Suprapubic skin (tissue), 4 donors: ENCODE results near the gene C18orf63. TPM values are rescaled to one million over a fixed set of nuclear protein-coding genes. Genes with fewer than 3 reads are reported as not detected.

Experiments
- DNase-seq, 2 donors: peaks; one replicate each; pipeline ENCODE4 v3.0.0-alpha.2; 2019; ENCODE audit warnings: low spot score in 2 of 2
- H3K27ac ChIP-seq: fragments of 200-600 bp; sonication (generic); one replicate; pipeline ENCODE4 v1.5.1; 2019
- H3K27me3 ChIP-seq: fragments of 200-600 bp; sonication (generic); one replicate; pipeline ENCODE4 v1.5.1; 2019
- H3K36me3 ChIP-seq: fragments of 200-600 bp; sonication (generic); one replicate; pipeline ENCODE4 v1.5.1; 2019
- H3K4me1 ChIP-seq: fragments of 200-600 bp; sonication (generic); one replicate; pipeline ENCODE4 v1.5.1; 2019
- H3K4me3 ChIP-seq: fragments of 200-600 bp; sonication (generic); one replicate; pipeline ENCODE4 v1.5.1; 2019; ENCODE audit warnings: mild to moderate bottlenecking
- H3K9me3 ChIP-seq: fragments of 200-600 bp; sonication (generic); one replicate; pipeline ENCODE4 v1.5.1; 2019
- EP300 ChIP-seq: sonication (generic); formaldehyde crosslinking; IDR thresholded peaks from one replicate; pipeline ENCODE4 v1.6.1; 2017; ENCODE audit warnings: antibody characterized with exemption
- POLR2A ChIP-seq, 2 donors: fragments of 450-650 bp; IDR thresholded peaks; one replicate each; pipeline ENCODE4 v1.6.1; 2017; ENCODE audit warnings: antibody characterized with exemption in 2 of 2, mild to moderate bottlenecking in 2 of 2, moderate library complexity in 2 of 2
- POLR2AphosphoS5 ChIP-seq, 3 donors: sonication (generic); formaldehyde crosslinking; IDR thresholded peaks; one replicate each; pipeline ENCODE4 v1.6.1; 2017; ENCODE audit warnings: antibody characterized with exemption in 3 of 3
- WGBS: methylation state at CpG from one replicate; pipeline ENCODE4 v1.1.5; 2018; 5-methylcytosine and 5-hydroxymethylcytosine counted together
- total RNA-seq, 4 donors: library from RNA; depleted of rRNA; stranded (reverse); fragments of >200 nt; gene quantifications; one replicate each; pipeline ENCODE4 v1.1.0, GENCODE V29; 2016
- TF ChIP-seq, protein P1 (sequence below), 2 donors: fragments of 200-600 bp in 1 of 2; fragments of 450-650 bp in 1 of 2; sonication (generic) in 1 of 2; IDR thresholded peaks; one replicate each; pipeline ENCODE4 v1.5.1; 2016 to 2019; ENCODE audit warnings: antibody characterized with exemption in 2 of 2, mild to moderate bottlenecking in 1 of 2, moderate library complexity in 1 of 2

Gene C18orf63
- total RNA-seq, 4 donors from 2014 or later: not detected

DNA sequence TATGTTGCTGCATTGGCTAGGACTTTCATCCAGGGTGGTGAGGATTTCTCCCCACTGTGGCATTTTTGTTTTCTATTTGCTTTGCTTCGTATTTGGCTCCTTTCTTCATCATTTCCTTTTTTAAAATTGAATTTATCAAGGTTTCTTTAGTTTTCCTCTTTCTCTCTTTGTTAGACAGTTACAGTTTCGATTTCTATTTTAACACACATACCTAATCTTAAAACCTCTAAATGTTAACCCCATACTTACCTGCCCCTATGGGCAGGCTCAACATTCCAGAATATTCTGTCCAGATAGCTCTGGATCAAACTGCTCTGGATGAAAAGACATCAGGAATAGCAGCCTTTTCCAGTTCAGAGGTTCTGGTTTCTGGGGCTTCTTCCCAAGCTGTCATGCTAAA, 92.2 kb downstream of the C18orf63 start:
- DNase-seq: no peak
- H3K4me3 ChIP-seq: no peak overlapping the region
- no peaks in the 10 kb centered on the region for H3K9me3 ChIP-seq
- peaks cover 12% of the 10 kb centered on the region for H3K27me3 ChIP-seq
- WGBS: 43% methylated on average over 2 of the region's 2 CpGs
- H3K27ac ChIP-seq: no peak overlapping the region
- TF ChIP-seq EP300: no peak
- TF ChIP-seq, protein P1, sequence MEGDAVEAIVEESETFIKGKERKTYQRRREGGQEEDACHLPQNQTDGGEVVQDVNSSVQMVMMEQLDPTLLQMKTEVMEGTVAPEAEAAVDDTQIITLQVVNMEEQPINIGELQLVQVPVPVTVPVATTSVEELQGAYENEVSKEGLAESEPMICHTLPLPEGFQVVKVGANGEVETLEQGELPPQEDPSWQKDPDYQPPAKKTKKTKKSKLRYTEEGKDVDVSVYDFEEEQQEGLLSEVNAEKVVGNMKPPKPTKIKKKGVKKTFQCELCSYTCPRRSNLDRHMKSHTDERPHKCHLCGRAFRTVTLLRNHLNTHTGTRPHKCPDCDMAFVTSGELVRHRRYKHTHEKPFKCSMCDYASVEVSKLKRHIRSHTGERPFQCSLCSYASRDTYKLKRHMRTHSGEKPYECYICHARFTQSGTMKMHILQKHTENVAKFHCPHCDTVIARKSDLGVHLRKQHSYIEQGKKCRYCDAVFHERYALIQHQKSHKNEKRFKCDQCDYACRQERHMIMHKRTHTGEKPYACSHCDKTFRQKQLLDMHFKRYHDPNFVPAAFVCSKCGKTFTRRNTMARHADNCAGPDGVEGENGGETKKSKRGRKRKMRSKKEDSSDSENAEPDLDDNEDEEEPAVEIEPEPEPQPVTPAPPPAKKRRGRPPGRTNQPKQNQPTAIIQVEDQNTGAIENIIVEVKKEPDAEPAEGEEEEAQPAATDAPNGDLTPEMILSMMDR (IDR thresholded peaks at IDR 0.05): no peak
- no peak for TF ChIP-seq POLR2A (IDR thresholded peaks at IDR 0.05)
- no peak for TF ChIP-seq POLR2AphosphoS5 (IDR thresholded peaks at IDR 0.05)
- no peaks in the 10 kb centered on the region for H3K36me3 ChIP-seq
- no peaks in the 10 kb centered on the region for H3K4me1 ChIP-seq

Other genes with a start within 250 kb of the C18orf63 start
- under 1 TPM in 2 of 4 donors, not detected in 2; 0.60 to 0.80 TPM for gene FBXO15, start 168.0 kb upstream of the C18orf63 start, total RNA-seq
- gene TIMM21, start 167.3 kb upstream of the C18orf63 start, total RNA-seq: 10 to 100 TPM; 17.9 to 38.0 (median 24.1) TPM
- gene CYB5A, start 23.9 kb upstream of the C18orf63 start, total RNA-seq: 100 to 1,000 TPM; 103 to 258 (median 147) TPM
- gene DIPK1C, start 141.5 kb downstream of the C18orf63 start, total RNA-seq: 1 to 10 TPM; 1.8 to 4.1 (median 3.5) TPM
- 10 to 100 TPM; 58.4 to 79.9 (median 69.5) TPM for gene CNDP2, start 180.5 kb downstream of the C18orf63 start, total RNA-seq
- 1 to 10 TPM in 1 of 4 donors, under 1 TPM in 2, not detected in 1; 0.21 to 1.1 (median 0.97) TPM for gene CNDP1, start 218.7 kb downstream of the C18orf63 start, total RNA-seq